Loucy (cell line): Measurements from ENCODE around the gene FRMD4A.

Experiments used
- H2AFZ ChIP-seq: fragments of 200-600 bp; sonication (generic); 2 replicates; pipeline ENCODE4 v1.6.0; 2016; ENCODE audit warnings: antibody characterized with exemption, mild to moderate bottlenecking, low read length, moderate library complexity
- H3F3A ChIP-seq: fragments of 200-600 bp; 2 replicates; pipeline ENCODE4 v1.6.0; 2016; ENCODE audit warnings: antibody characterized with exemption, low read depth, mild to moderate bottlenecking
- H3K27me3 ChIP-seq: fragments of 200-600 bp; sonication (generic); 2 replicates; pipeline ENCODE4 v1.6.1; 2014; ENCODE audit warnings: low read length, mild to moderate bottlenecking; ENCODE audit not compliant: insufficient read depth, poor library complexity, severe bottlenecking
- H3K36me3 ChIP-seq: fragments of 200-600 bp; sonication (generic); 2 replicates; pipeline ENCODE4 v1.6.1; 2016; ENCODE audit warnings: low read length; ENCODE audit not compliant: insufficient read depth
- H3K4me1 ChIP-seq: fragments of 200-600 bp; sonication (generic); 2 replicates; pipeline ENCODE4 v1.5.1; 2014; ENCODE audit warnings: low read length, mild to moderate bottlenecking; ENCODE audit not compliant: insufficient read depth, poor library complexity, severe bottlenecking
- H3K4me2 ChIP-seq: fragments of 200-600 bp; sonication (generic); 2 replicates; pipeline ENCODE4 v1.6.0; 2014; ENCODE audit warnings: antibody characterized with exemption, low read length, low read depth, mild to moderate bottlenecking; ENCODE audit not compliant: poor library complexity, severe bottlenecking
- H3K4me3 ChIP-seq: fragments of 200-600 bp; sonication (generic); 2 replicates; pipeline ENCODE4 v1.5.1; 2014; ENCODE audit warnings: low read length, mild to moderate bottlenecking, mixed read lengths; ENCODE audit not compliant: poor library complexity, severe bottlenecking
- H3K79me2 ChIP-seq: fragments of 200-600 bp; sonication (generic); 2 replicates; pipeline ENCODE4 v1.6.1; 2014; ENCODE audit warnings: low read length; ENCODE audit not compliant: insufficient read depth
- H3K9ac ChIP-seq: fragments of 200-600 bp; sonication (generic); 2 replicates; pipeline ENCODE4 v1.6.0; 2014; ENCODE audit warnings: mild to moderate bottlenecking, low read depth, low read length, moderate library complexity; ENCODE audit not compliant: poor library complexity, severe bottlenecking
- H3K9me2 ChIP-seq: fragments of 200-600 bp; sonication (generic); replicated peaks from 2 replicates; pipeline ENCODE4 v1.6.1; 2016; ENCODE audit warnings: low read depth, low read length, mixed read lengths
- H3K9me3 ChIP-seq: fragments of 200-600 bp; sonication (generic); 2 replicates; pipeline ENCODE4 v1.6.1; 2014; ENCODE audit warnings: mild to moderate bottlenecking, antibody characterized with exemption, low read length, low read depth; ENCODE audit not compliant: insufficient read depth
- H4K20me1 ChIP-seq: fragments of 200-600 bp; sonication (generic); 2 replicates; pipeline ENCODE4 v1.6.0; 2014; ENCODE audit warnings: antibody characterized with exemption, low read length, mild to moderate bottlenecking; ENCODE audit not compliant: insufficient read depth, poor library complexity, severe bottlenecking
- CTCF ChIP-seq: fragments of 200-600 bp; sonication (generic); conservative IDR thresholded peaks from 2 replicates; pipeline ENCODE4 v1.5.1; 2014; ENCODE audit warnings: mild to moderate bottlenecking, antibody characterized with exemption, low read length
- EZH2phosphoT487 ChIP-seq: fragments of 200-600 bp; IDR thresholded peaks from 2 replicates; pipeline ENCODE4 v1.6.1; 2018; ENCODE audit warnings: antibody characterized with exemption, mild to moderate bottlenecking, moderate library complexity, borderline replicate concordance

The FRMD4A gene

GRCh38 chr10:13695588-13695987 is 635.1 kb downstream of the FRMD4A start:
- H3K9me2 ChIP-seq = no peaks in the 10 kb centered on the region
- H3K4me2 ChIP-seq = no peak overlapping the region
- no peaks in the 10 kb centered on the region for H3F3A ChIP-seq
- H3K36me3 ChIP-seq = no peaks in the 10 kb centered on the region
- H3K9ac ChIP-seq = no peak overlapping the region
- H3K4me1 ChIP-seq = no peaks in the 10 kb centered on the region
- H3K27me3 ChIP-seq = no peaks in the 10 kb centered on the region
- H3K4me3 ChIP-seq = no peak overlapping the region
- no peaks in the 10 kb centered on the region for H3K79me2 ChIP-seq
- no peak overlapping the region for H2AFZ ChIP-seq
- TF ChIP-seq CTCF = no peak
- no peak for TF ChIP-seq EZH2phosphoT487
- H3K9me3 ChIP-seq = no peaks in the 10 kb centered on the region
- no peaks in the 10 kb centered on the region for H4K20me1 ChIP-seq

GRCh38 chr10:13693783-13694700 is 636.7 kb downstream of the FRMD4A start:
- H2AFZ ChIP-seq = no peak overlapping the region
- H3K36me3 ChIP-seq = no peaks in the 10 kb centered on the region
- H3K79me2 ChIP-seq = no peaks in the 10 kb centered on the region
- no peaks in the 10 kb centered on the region for H3K27me3 ChIP-seq
- H3K4me2 ChIP-seq = no peak overlapping the region
- H3K4me1 ChIP-seq = no peaks in the 10 kb centered on the region
- no peaks in the 10 kb centered on the region for H3F3A ChIP-seq
- no peak overlapping the region for H3K4me3 ChIP-seq
- no peak overlapping the region for H3K9ac ChIP-seq
- no peaks in the 10 kb centered on the region for H4K20me1 ChIP-seq
- no peaks in the 10 kb centered on the region for H3K9me2 ChIP-seq
- TF ChIP-seq CTCF = no peak
- no peak for TF ChIP-seq EZH2phosphoT487
- no peaks in the 10 kb centered on the region for H3K9me3 ChIP-seq

- Histone ChIP-seq H2AFZ (no peak overlapping the region), H3K36me3 (no peaks in the 10 kb centered on the region), H3K9me3 (no peaks in the 10 kb centered on the region), H3K4me2 (no peak overlapping the region), H3K4me3 (no peak overlapping the region), H3F3A (no peaks in the 10 kb centered on the region), H3K79me2 (no peaks in the 10 kb centered on the region), H3K9me2 (no peaks in the 10 kb centered on the region), H3K9ac (no peak overlapping the region), H4K20me1 (no peaks in the 10 kb centered on the region), H3K27me3 (no peaks in the 10 kb centered on the region), H3K4me1 (no peaks in the 10 kb centered on the region)
- TF ChIP-seq CTCF (no peak), EZH2phosphoT487 (no peak)
Measured at GRCh38 chr10:13690281-13690825, 640.4 kb downstream of the FRMD4A start.
